ENCODE data around the gene BNIP5. TPM values are rescaled to one million over a fixed set of nuclear protein-coding genes. Genes with fewer than 3 reads are reported as not detected.

Gene BNIP5
- total and polyA plus RNA-seq, 3 donors from 2014 or later = 0.68 to 0.96 (median 0.87) TPM

DNA sequence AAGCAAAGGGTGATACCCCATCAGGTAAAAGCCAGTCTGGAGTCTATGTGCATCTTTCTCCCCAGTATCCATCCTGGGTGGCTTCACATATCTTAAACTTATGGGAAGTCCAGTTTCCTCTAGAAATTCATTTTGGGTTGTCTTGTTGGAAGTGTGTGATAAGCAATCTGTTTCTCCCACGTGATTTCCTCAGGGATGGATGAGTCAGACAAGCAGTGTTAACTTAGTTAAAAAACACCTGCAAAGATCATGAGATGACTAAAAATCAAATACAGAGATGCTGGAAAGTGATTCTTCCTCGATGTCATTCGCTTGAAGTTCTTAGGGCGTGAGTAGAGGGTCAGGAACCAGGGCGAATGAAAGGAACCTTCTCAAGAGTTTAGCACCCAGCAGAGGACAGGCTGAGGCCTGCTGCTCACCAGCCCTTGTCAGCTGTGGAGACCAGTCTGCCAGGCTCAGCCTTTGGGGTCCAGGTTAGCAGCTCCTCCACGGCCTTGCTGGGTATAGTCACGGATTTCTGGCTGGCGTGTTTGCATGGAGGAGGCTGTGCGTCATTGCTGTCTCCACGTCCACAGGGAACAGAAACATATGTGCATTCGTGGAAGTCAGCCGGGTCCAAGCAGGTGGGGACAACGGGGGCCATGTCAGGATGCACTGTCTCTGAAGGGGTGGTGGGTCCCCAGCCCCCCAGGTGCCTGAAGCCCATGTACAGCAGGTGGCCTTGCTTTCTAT is 69.6 kb downstream of the BNIP5 start:
- H3K27ac ChIP-seq = no peak overlapping the region
- no peaks in the 10 kb centered on the region for H3K9me3 ChIP-seq
- no peak overlapping the region for H3K4me3 ChIP-seq
- 94 to 96% methylated on average over 13 of the region's 13 CpGs for WGBS, 2 donors
- no peak for DNase-seq
- H3K4me1 ChIP-seq = peaks cover 18% of the 10 kb centered on the region
- no peaks in the 10 kb centered on the region for H3K36me3 ChIP-seq (ENCODE audit: low read depth, missing control alignments)
- no peaks in the 10 kb centered on the region for H3K27me3 ChIP-seq
- intact Hi-C loops (cut with DNase I; ENCODE audit: low total_unique reads) = no loop called here
- TF ChIP-seq, protein P1, sequence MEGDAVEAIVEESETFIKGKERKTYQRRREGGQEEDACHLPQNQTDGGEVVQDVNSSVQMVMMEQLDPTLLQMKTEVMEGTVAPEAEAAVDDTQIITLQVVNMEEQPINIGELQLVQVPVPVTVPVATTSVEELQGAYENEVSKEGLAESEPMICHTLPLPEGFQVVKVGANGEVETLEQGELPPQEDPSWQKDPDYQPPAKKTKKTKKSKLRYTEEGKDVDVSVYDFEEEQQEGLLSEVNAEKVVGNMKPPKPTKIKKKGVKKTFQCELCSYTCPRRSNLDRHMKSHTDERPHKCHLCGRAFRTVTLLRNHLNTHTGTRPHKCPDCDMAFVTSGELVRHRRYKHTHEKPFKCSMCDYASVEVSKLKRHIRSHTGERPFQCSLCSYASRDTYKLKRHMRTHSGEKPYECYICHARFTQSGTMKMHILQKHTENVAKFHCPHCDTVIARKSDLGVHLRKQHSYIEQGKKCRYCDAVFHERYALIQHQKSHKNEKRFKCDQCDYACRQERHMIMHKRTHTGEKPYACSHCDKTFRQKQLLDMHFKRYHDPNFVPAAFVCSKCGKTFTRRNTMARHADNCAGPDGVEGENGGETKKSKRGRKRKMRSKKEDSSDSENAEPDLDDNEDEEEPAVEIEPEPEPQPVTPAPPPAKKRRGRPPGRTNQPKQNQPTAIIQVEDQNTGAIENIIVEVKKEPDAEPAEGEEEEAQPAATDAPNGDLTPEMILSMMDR (IDR thresholded peaks at IDR 0.05) = no peak
- TF ChIP-seq POLR2A (IDR thresholded peaks at IDR 0.05) = no peak

Other genes with a start within 250 kb of the BNIP5 start
- gene MAPK13, start 206.4 kb downstream of the BNIP5 start, total RNA-seq = 10 to 100 TPM; 57.5 to 61.7 TPM
- 109 TPM for gene MAPK13, start 206.4 kb downstream of the BNIP5 start, polyA plus RNA-seq (ENCODE audit: insufficient read depth, low read depth, low replicate concordance)
- 100 to 1,000 TPM; 102 to 104 TPM for gene BRPF3, start 140.1 kb downstream of the BNIP5 start, total RNA-seq
- gene BRPF3, start 140.1 kb downstream of the BNIP5 start, polyA plus RNA-seq (ENCODE audit: insufficient read depth, low read depth, low replicate concordance) = 70.5 TPM
- gene PNPLA1, start 66.8 kb downstream of the BNIP5 start, total RNA-seq = 1 to 10 TPM; 2.4 to 3.5 TPM
- 2.1 TPM for gene PNPLA1, start 66.8 kb downstream of the BNIP5 start, polyA plus RNA-seq (ENCODE audit: insufficient read depth, low read depth, low replicate concordance)
- 1 to 10 TPM in 1 of 2 donors, under 1 TPM in 1; 0.68 to 1.3 TPM for gene ETV7, start 50.8 kb upstream of the BNIP5 start, total RNA-seq
- 2.2 TPM for gene ETV7, start 50.8 kb upstream of the BNIP5 start, polyA plus RNA-seq (ENCODE audit: insufficient read depth, low read depth, low replicate concordance)
- gene PXT1, start 106.0 kb upstream of the BNIP5 start, total RNA-seq = 1 to 10 TPM; 1.8 to 3.6 TPM
- gene PXT1, start 106.0 kb upstream of the BNIP5 start, polyA plus RNA-seq (ENCODE audit: insufficient read depth, low read depth, low replicate concordance) = 4.2 TPM
- gene KCTD20, start 106.1 kb upstream of the BNIP5 start, total RNA-seq = 10 to 100 TPM; 31.5 to 35.5 TPM
- gene KCTD20, start 106.1 kb upstream of the BNIP5 start, polyA plus RNA-seq (ENCODE audit: insufficient read depth, low read depth, low replicate concordance) = 21.8 TPM
- gene STK38, start 210.6 kb upstream of the BNIP5 start, total RNA-seq = 10 to 100 TPM; 20.4 to 23.9 TPM
- 22.0 TPM for gene STK38, start 210.6 kb upstream of the BNIP5 start, polyA plus RNA-seq (ENCODE audit: insufficient read depth, low read depth, low replicate concordance)

Measured in testis (tissue), 3 donors.